K562 (cell line): ENCODE results near the gene TCEAL4. TPM values are rescaled to one million over a fixed set of nuclear protein-coding genes. Genes with fewer than 3 reads are reported as not detected.

Source experiments
- ATAC-seq: fragments of 200-7000 bp; cut with Tn5 transposase; 3 replicates; pipeline ENCODE4 v1.9.1; 2020; ENCODE audit warnings: moderate library complexity
- BruUV-seq: library from RNA; stranded (reverse); fragments of 400-500 nt; replicated peaks from 2 replicates; lab custom pipeline; 2021; lab: Mats Ljungman, UMichigan
- CTCF ChIA-PET: fragments of 300-600 bp; formaldehyde crosslinking; extraction: SDS; loops from one replicate; lab custom pipeline; 2021; ENCODE audit warnings: low intra/inter-chr PET ratio; lab: Yijun Ruan, JAX
- POLR2A ChIA-PET: fragments of 300-600, 350-650 bp; sonication (Branson Sonifier 250); formaldehyde crosslinking; extraction: SDS; loops from one replicate; lab custom pipeline; 2021; ENCODE audit warnings: antibody characterized with exemption, inconsistent platforms; lab: Yijun Ruan, JAX
- DNase-seq, 4 experiments: peaks; one replicate each; pipeline versions ENCODE4 v3.0.0 to v3.0.0-alpha.2; 2011 to 2018; ENCODE audit warnings: low spot score in 3 of 4, mixed read lengths in 3 of 4; ENCODE audit errors: extremely low read depth in 1 of 4
- FAIRE-seq: peaks from 2 replicates; lab custom pipeline; 2011; peaks lifted over from hg19 to GRCh38; lab: Jason Lieb, UNC
- H2AFZ ChIP-seq: 2 replicates; pipeline ENCODE4 v1.6.0; 2011; ENCODE audit warnings: low read depth, low read length, control low read depth, inconsistent platforms
- H3K27ac ChIP-seq: fragments of 200-600 bp; 3 replicates; pipeline ENCODE4 v1.8.0; 2011; ENCODE audit warnings: low read depth, mild to moderate bottlenecking, control low read depth, inconsistent platforms, low read length, moderate library complexity, mixed read lengths; ENCODE audit errors: extremely low read depth
- H3K27me3 ChIP-seq, 2 experiments: fragments of 300-600 bp in 1 of 2; 2 replicates in 1 of 2; 3 replicates in 1 of 2; pipeline versions ENCODE4 v1.6.0 to v1.8.0; 2011; ENCODE audit warnings: inconsistent platforms in 2 of 2, low read length in 2 of 2, mild to moderate bottlenecking in 1 of 2, mixed read lengths in 1 of 2, moderate library complexity in 1 of 2; ENCODE audit not compliant: control insufficient read depth in 2 of 2, insufficient read depth in 2 of 2
- H3K36me3 ChIP-seq: fragments of 300-600 bp; 3 replicates; pipeline ENCODE4 v1.8.0; 2011; ENCODE audit warnings: mild to moderate bottlenecking, low read length, inconsistent platforms; ENCODE audit not compliant: control insufficient read depth, insufficient read depth
- H3K4me1 ChIP-seq, 2 experiments: fragments of 200-600 bp in 1 of 2; replicated peaks in 1 of 2; 2 replicates in 1 of 2; 3 replicates in 1 of 2; pipeline versions ENCODE4 v1.5.1 to v1.8.0; 2011; ENCODE audit warnings: inconsistent platforms in 2 of 2, low read length in 2 of 2, mild to moderate bottlenecking in 1 of 2, mixed read lengths in 1 of 2, moderate library complexity in 1 of 2; ENCODE audit not compliant: control insufficient read depth in 2 of 2, insufficient read depth in 2 of 2
- H3K4me2 ChIP-seq: 2 replicates; pipeline ENCODE4 v1.6.1; 2011; ENCODE audit warnings: low read length, control low read depth, inconsistent platforms, mixed read lengths; ENCODE audit not compliant: insufficient read depth
- H3K4me3 ChIP-seq: fragments of 200-600 bp; sonication (generic), shearing (Covaris generic); 2 replicates; pipeline ENCODE4 v1.5.1; 2016; ENCODE audit warnings: control low read depth, inconsistent platforms
- H3K79me2 ChIP-seq: fragments of 200-600 bp; 3 replicates; pipeline ENCODE4 v1.8.0; 2011; ENCODE audit warnings: low read length, inconsistent platforms; ENCODE audit not compliant: control insufficient read depth, insufficient read depth
- H3K9ac ChIP-seq, 2 experiments: 2 replicates each; pipeline versions ENCODE4 v1.6.0 to v1.6.1; 2011; ENCODE audit warnings: low read depth in 2 of 2, low read length in 2 of 2, control low read depth in 1 of 2, inconsistent platforms in 1 of 2, mild to moderate bottlenecking in 1 of 2, mixed read lengths in 1 of 2; ENCODE audit not compliant: insufficient read depth in 1 of 2
- H3K9me1 ChIP-seq: one replicate; pipeline ENCODE4 v1.6.0; 2011; ENCODE audit warnings: inconsistent platforms, mild to moderate bottlenecking, low read length, moderate library complexity; ENCODE audit not compliant: control insufficient read depth, insufficient read depth
- H3K9me3 ChIP-seq: replicated peaks from 2 replicates; pipeline ENCODE4 v1.5.1; 2011; ENCODE audit warnings: low read depth, low read length, inconsistent platforms; ENCODE audit not compliant: control insufficient read depth, insufficient read depth
- H4K20me1 ChIP-seq: replicated peaks from 2 replicates; pipeline ENCODE4 v1.6.1; 2011; ENCODE audit warnings: low read length, inconsistent platforms, mixed read lengths; ENCODE audit not compliant: control insufficient read depth, insufficient read depth
- CHAMP1 ChIP-seq: fragments of 450-650 bp; IDR thresholded peaks from 2 replicates; pipeline ENCODE4 v1.6.1; 2016; ENCODE audit warnings: mild to moderate bottlenecking
- DIDO1 ChIP-seq: fragments of 450-650 bp; IDR thresholded peaks from 2 replicates; pipeline ENCODE4 v1.6.1; 2016; ENCODE audit warnings: low read depth, missing biosample characterization, missing genetic modification characterization
- FOXK2 ChIP-seq, 2 experiments: fragments of 450-650 bp; IDR thresholded peaks in 1 of 2; conservative IDR thresholded peaks in 1 of 2; 2 replicates each; pipeline ENCODE4 v1.6.1; 2016; ENCODE audit warnings: low read depth in 2 of 2, mild to moderate bottlenecking in 1 of 2
- FOXM1 ChIP-seq, 2 experiments: fragments of 450-650 bp in 1 of 2; sonication (generic) in 1 of 2; formaldehyde crosslinking in 1 of 2; IDR thresholded peaks; 2 replicates each; pipeline versions ENCODE4 v1.6.1 to v1.9.0; 2017 to 2022; ENCODE audit warnings: low read depth in 2 of 2, mild to moderate bottlenecking in 2 of 2, missing genetic modification reagents in 1 of 2, moderate library complexity in 1 of 2
- GTF2F1 ChIP-seq: IDR thresholded peaks from 2 replicates; pipeline ENCODE4 v1.6.1; 2011; ENCODE audit warnings: low read depth, low read length, improper control_type of control experiment
- NCOA2 ChIP-seq, 2 experiments: fragments of 450-650 bp; IDR thresholded peaks; 2 replicates each; pipeline ENCODE4 v1.6.1; 2018; ENCODE audit warnings: mild to moderate bottlenecking in 2 of 2, moderate library complexity in 1 of 2; ENCODE audit not compliant: partially characterized antibody in 2 of 2
- SIX5 ChIP-seq, 2 experiments: IDR thresholded peaks; 2 replicates each; pipeline ENCODE4 v1.6.1; 2011; ENCODE audit warnings: low read length in 2 of 2, borderline replicate concordance in 1 of 2, low read depth in 1 of 2, mild to moderate bottlenecking in 1 of 2, moderate library complexity in 1 of 2; ENCODE audit not compliant: insufficient read depth in 1 of 2
- SPI1 ChIP-seq: IDR thresholded peaks from 2 replicates; pipeline ENCODE4 v1.6.1; 2011; ENCODE audit warnings: low read depth, low read length, control low read depth, borderline replicate concordance
- SUPT5H ChIP-seq: fragments of 450-650 bp; IDR thresholded peaks from 2 replicates; pipeline ENCODE4 v1.6.1; 2016
- TCF3 ChIP-seq: sonication (generic); formaldehyde crosslinking; IDR thresholded peaks from 2 replicates; pipeline ENCODE4 v1.4.0; 2020; ENCODE audit warnings: mild to moderate bottlenecking, missing genetic modification reagents
- ZHX1 ChIP-seq: fragments of 150-350 bp; conservative IDR thresholded peaks from 2 replicates; pipeline ENCODE4 v1.6.1; 2014; ENCODE audit warnings: low read length
- ZNF224 ChIP-seq: sonication (generic); formaldehyde crosslinking; IDR thresholded peaks from 2 replicates; pipeline ENCODE4 v1.8.0; 2022; ENCODE audit warnings: mild to moderate bottlenecking, missing genetic modification reagents
- ZNF431 ChIP-seq: sonication (generic); formaldehyde crosslinking; IDR thresholded peaks from 2 replicates; pipeline ENCODE4 v1.8.0; 2022; ENCODE audit warnings: mild to moderate bottlenecking, missing genetic modification reagents
- ZNF551 ChIP-seq: fragments of 250-450 bp; sonication (Bioruptor Pico); IDR thresholded peaks from 2 replicates; pipeline ENCODE4 v1.5.0; 2021; ENCODE audit warnings: mild to moderate bottlenecking, moderate library complexity
- WGBS: fragments of 100-300 bp; shearing (Covaris generic); methylation state at CpG from one replicate; pipeline ENCODE4 v1.1.6; 2016; ENCODE audit warnings: low coverage, mixed read lengths; ENCODE audit not compliant: insufficient coverage; ENCODE audit errors: missing lambda C conversion rate; 5-methylcytosine and 5-hydroxymethylcytosine counted together
- in situ Hi-C: fragments of 300-500 bp; cut with MboI; formaldehyde crosslinking; loops from 4 replicates; pipeline ENCODE4 v1.15.0; 2018; ENCODE audit warnings: inconsistent platforms, mixed read lengths
- intact Hi-C: fragments of 100-400 bp; cut with micrococcal nuclease; formaldehyde crosslinking; loops from 2 replicates; pipeline ENCODE4 v1.14.2; 2022
- polyA plus RNA-seq, 8 experiments: library from polyadenylated mRNA; depleted of rRNA in 4 of 8; stranded (reverse) in 5 of 8; unstranded in 3 of 8; fragments of >200 nt; fragmentation: Nextera tagmentation in 2 of 8; fragmentation: Illumina TruSeq in 1 of 8; extraction: Ambion mirVana in 2 of 8; extraction: Trizol in 1 of 8; gene quantifications; 2 replicates each; pipeline versions ENCODE4 v1.2.1 to v1.2.3, GENCODE V29; 2011 to 2014; ENCODE audit warnings: inconsistent platforms in 1 of 8, missing spikeins in 1 of 8
- total RNA-seq, 7 experiments: library from RNA; depleted of rRNA in 6 of 7; stranded (reverse); fragments of >200 nt in 6 of 7; fragmentation: Illumina TruSeq in 2 of 7; extraction: Trizol in 2 of 7; gene quantifications; 2 replicates each; pipeline versions ENCODE4 v1.2.1 to v1.2.3, GENCODE V29; 2011 to 2021; ENCODE audit warnings: low replicate concordance in 1 of 7

Gene TCEAL4
- total and polyA plus RNA-seq, 9 of the 15 experiments (the other 6 are each of a cell fraction or from before 2014, with no cell fraction given) = 0.36 to 12.3 (median 7.9) TPM

GRCh38 chrX:103613362-103613890, 28.1 kb downstream of the TCEAL4 start (continued):
- TF ChIP-seq TCF3 (no peak), SPI1 (no peak), ZHX1 (no peak), GTF2F1 (no peak), ZNF551 (CRISPR knock-in tag) (no peak)
- TF ChIP-seq, all 486 proteins: peak for 0

- Histone ChIP-seq H3K27me3 (no peaks in the 10 kb centered on the region), H3K9me1 (no peaks in the 10 kb centered on the region), H3K27ac (no peak overlapping the region), H2AFZ (no peak overlapping the region), H3K4me3 (no peak overlapping the region), H3K79me2 (no peaks in the 10 kb centered on the region), H3K9ac (no peak overlapping the region), H3K4me1 (no peaks in the 10 kb centered on the region), H4K20me1 (no peaks in the 10 kb centered on the region; the same call in 1 of the 2 replicates), H3K4me2 (no peak overlapping the region), H3K9me3 (no peaks in the 10 kb centered on the region), H3K36me3 (no peaks in the 10 kb centered on the region)
- in situ Hi-C loops = no loop called here
- POLR2A ChIA-PET = no interaction called here
- intact Hi-C loops = no loop called here
- CTCF ChIA-PET = no interaction called here
- 8% methylated on average over 1 of the region's 1 CpG for WGBS
- no peak for DNase-seq
- FAIRE-seq = no peak
- no peak for TF ChIP-seq SUPT5H
- no peak for TF ChIP-seq NCOA2 (IDR thresholded peaks at IDR 0.05; ENCODE audit: partially characterized antibody in 2 of 2)
- TF ChIP-seq CHAMP1 = no peak
- no peak for TF ChIP-seq FOXK2 (conservative IDR thresholded peaks at IDR 0.05 in 1 of 2, IDR thresholded peaks at IDR 0.05 in 1 of 2; ENCODE audit: low read depth in 2 of 2)
- TF ChIP-seq ZNF431 (CRISPR knock-in tag) = no peak
- TF ChIP-seq DIDO1 (tag) = no peak
- TF ChIP-seq ZNF224 (CRISPR knock-in tag) = no peak
- TF ChIP-seq FOXM1 (IDR thresholded peaks at IDR 0.05; ENCODE audit: low read depth) = no peak
- TF ChIP-seq FOXM1 (CRISPR knock-in tag; IDR thresholded peaks at IDR 0.05; ENCODE audit: low read depth) = no peak
- TF ChIP-seq SIX5 (IDR thresholded peaks at IDR 0.05; ENCODE audit: borderline replicate concordance in 1 of 2, insufficient read depth in 1 of 2, low read depth in 1 of 2, low read length in 2 of 2) = no peak
- ATAC-seq = no peak
- BruUV-seq = no TSS peak
Observed at GRCh38 chrX:103614999-103615398, 29.7 kb downstream of the TCEAL4 start.
